Epithelial cell of proximal tubule (primary cell): ENCODE results near the gene SDHB. TPM values are rescaled to one million over a fixed set of nuclear protein-coding genes. Genes with fewer than 3 reads are reported as not detected.

ENCODE experiments used
- DNase-seq: peaks from one replicate; pipeline ENCODE4 v3.0.0-alpha.2; 2011; ENCODE audit warnings: low read depth
- H3K4me3 ChIP-seq: 2 replicates; pipeline ENCODE4 v1.5.1; 2011; ENCODE audit warnings: low read depth, mild to moderate bottlenecking, low read length
- CTCF ChIP-seq: conservative IDR thresholded peaks from 2 replicates; pipeline ENCODE4 v1.5.1; 2012; ENCODE audit warnings: low read depth, mild to moderate bottlenecking, low read length
- total RNA-seq: library from RNA; depleted of rRNA; stranded (reverse); fragments of >200 nt; gene quantifications from 2 replicates; pipeline ENCODE4 v1.2.3, GENCODE V29; 2015

The SDHB gene
- total RNA-seq, 1 donor from 2014 or later: 118 TPM

DNA sequence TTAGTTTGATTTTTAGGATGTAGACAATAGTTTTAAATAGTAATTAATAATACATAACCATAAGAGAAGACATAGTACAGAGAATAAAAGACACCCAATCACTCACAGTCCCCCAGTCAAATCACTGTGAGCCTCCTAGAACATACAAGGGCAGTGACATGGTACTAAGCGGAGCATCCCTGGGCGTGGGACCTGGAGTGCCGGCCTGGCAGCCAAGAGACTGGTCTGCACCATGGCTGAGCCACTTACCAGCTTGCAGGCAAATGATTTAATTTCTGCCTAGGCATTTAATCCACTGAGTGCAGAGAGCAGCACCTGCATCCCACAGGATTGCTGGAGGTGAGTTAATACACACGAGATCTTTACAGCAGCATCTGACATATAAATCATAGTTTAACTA lies 20.4 kb downstream of the SDHB start:
- no peak overlapping the region for H3K4me3 ChIP-seq
- no peak for TF ChIP-seq CTCF
- no peak for DNase-seq

DNA sequence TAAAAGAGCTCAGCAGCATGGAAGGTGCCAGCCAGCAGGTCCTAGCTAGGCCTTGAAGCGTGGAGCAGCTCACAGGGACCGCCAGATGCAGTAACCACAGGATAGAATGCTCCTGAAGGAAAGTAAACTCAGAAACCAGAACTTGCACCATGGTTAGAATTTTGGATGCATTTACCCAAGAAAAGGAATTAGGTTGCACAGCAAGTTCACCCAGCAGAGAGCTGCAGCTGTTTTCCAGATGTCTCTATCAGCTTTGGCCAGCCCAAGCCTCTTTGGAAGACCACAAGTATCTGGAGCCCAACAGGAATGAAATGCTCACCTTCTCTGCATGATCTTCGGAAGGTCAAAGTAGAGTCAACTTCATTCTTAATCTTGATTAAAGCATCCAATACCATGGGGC lies 21.1 kb downstream of the SDHB start:
- no peak overlapping the region for H3K4me3 ChIP-seq
- DNase-seq: no peak
- no peak for TF ChIP-seq CTCF

DNA sequence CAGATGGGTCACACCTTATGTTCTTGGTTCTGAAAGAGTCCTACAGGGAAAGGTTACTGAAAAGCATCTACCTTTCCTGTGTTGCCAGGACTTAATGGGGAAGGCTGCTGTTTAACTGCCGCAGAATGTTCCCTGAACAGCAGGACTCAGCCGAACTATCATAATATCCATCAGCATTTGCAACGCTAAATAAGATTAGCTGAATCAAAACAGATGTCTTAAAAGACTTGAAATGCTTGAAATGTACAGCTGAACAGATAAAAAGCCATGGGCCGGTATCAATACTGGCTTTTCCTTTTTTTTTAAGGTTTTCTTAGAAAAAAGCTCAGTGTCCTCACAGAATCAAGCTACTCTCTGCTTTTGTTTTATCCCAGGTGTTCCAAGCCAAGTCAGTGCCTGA lies 22.4 kb downstream of the SDHB start:
- DNase-seq: no peak
- no peak overlapping the region for H3K4me3 ChIP-seq
- TF ChIP-seq CTCF: no peak

DNA sequence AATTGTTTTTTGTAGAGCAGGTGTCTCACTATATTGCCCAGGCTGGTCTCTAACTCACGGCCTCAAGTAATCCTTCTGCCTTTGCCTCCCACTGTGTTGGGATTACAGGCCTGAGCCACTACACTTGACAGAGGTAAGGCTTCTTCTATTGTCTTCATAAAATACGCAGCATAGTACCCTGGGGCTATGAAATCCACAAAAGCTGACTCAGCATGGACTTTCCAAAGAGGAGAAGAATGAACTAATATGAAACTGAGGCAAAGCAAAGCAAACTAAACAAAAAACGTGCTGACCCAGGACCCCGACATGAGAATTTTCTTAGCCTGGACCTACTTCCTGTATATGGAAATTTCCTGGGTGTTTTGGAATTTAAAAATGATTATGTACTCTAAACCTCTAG lies 23.6 kb downstream of the SDHB start:
- no peak for DNase-seq
- H3K4me3 ChIP-seq: no peak overlapping the region
- no peak for TF ChIP-seq CTCF

GRCh38 chr1:17028662-17029188 lies 25.1 kb downstream of the SDHB start:
- no peak for TF ChIP-seq CTCF
- DNase-seq: no peak

DNA sequence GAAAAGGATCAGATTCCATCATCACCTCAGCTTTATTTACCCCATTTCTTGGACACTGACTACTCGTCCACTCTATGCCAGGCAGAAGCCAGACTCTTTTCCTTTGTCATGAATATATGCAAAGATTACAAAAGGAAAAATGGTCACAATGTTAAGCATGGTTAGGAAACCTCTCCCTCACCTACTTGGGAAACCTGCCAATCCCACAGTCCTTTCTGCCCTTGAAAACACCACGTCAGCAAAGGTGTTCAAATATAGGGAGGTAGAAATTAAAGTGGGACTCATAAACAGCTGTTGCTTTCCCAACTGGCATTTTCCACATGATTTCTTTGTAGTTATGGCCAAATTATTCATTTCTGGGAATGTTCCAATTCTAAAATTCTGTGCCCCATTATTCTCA lies 25.9 kb downstream of the SDHB start:
- H3K4me3 ChIP-seq: no peak overlapping the region
- DNase-seq: no peak
- no peak for TF ChIP-seq CTCF

More at GRCh38 chr1:17028662-17029188, 25.1 kb downstream of the SDHB start:
- no peak overlapping the region for H3K4me3 ChIP-seq

GRCh38 chr1:17027403-17027802 lies 26.4 kb downstream of the SDHB start:
- H3K4me3 ChIP-seq: no peak overlapping the region
- no peak for TF ChIP-seq CTCF
- DNase-seq: no peak
